ENCODE measurements around the gene PKD1. TPM values are rescaled to one million over a fixed set of nuclear protein-coding genes. Genes with fewer than 3 reads are reported as not detected.

Gene PKD1
- total RNA-seq, 3 donors from 2014 or later: 63.9 to 233 (median 80.8) TPM

DNA sequence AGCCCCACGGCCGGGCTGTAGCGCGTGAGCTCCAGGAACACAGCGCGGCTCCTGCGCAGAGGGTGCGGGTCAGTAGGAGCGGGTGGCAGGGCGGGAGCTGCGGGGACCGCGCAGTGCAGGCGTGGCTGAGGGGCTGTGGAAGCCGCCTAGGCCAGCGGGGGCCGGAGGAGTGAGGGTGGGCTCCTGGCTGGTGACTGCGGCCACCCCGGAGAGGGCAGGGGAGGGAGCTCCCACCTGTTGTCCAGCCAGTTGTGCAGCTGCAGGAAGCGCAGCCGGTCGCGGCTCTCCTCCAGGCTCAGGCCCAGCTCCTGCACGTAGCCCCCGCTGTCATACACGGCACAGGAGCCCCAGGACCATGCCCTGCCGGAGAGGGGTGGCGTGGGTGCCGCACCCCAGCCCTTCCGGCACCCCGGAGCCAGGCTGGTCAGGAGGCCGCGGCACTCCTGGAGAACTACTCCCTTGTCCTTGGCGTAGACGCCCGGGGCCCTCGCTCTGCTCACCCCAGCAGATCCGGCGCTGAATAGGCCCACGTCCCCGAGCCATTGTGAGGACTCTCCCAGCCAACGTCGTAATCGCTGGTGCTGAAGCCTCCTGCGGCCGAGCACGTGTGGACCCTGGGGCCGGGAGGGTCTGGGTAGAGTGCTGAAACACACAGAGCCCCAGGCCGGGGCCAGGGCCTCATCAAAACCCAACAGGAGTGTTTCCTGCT lies 44.0 kb downstream of the PKD1 start:
- H3K9me3 ChIP-seq: no peaks in the 10 kb centered on the region
- peak in 1 of 3 donors; percentile 66 for DNase-seq
- H3K36me3 ChIP-seq (ENCODE audit: low read depth): peaks cover under 1% of the 10 kb centered on the region
- intact Hi-C loops (cut with DNase I, micrococcal nuclease): no loop called here
- H3K4me1 ChIP-seq (ENCODE audit: low read depth): peaks cover 23% of the 10 kb centered on the region
- no peak for TF ChIP-seq CTCF (IDR thresholded peaks at IDR 0.05)
- peak; percentile 11 for ATAC-seq
- H3K4me3 ChIP-seq: peak overlapping the region; percentile 11

DNA sequence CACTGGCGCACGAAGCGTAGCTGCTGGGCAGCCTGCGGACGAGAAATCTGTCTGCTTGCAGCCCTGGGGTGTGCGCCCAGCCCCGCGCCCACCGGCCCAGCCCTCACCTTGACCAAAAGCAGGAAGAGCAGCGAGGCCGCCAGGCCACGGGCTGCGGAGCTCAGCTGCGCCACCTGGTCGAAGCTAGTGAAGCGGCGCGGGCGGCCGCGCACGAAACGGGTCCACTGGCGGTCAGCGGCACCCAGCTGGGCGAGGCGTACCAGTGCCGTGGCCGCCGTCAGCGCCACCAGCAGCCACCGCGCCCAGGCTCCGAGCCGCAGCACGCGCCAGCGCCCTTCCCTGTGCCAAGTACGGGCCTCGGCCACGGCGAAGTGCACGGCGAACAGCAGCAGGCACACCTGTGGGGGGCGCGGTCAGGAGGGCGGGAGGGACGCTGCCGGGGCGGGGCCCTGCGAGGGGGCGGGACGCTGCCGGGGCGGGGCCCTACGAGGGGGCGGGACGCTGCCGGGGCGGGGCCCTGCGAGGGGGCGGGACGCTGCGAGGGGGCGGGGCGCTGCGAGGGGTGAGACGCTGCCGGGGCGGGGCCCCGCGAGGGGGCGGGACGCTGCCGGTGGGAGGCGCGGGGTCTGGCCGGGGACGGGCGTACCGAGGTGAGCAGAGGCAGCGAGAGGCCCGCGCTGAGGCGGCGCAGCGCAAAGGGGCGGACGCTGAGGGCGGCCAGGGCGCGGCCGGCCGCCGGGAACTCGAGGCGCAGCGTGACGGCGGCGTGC lies 44.7 kb downstream of the PKD1 start:
- intact Hi-C loops (cut with DNase I, micrococcal nuclease): no loop called here
- H3K9me3 ChIP-seq: no peaks in the 10 kb centered on the region
- H3K4me3 ChIP-seq: peak overlapping the region; percentile 17
- peaks cover 5% of the 10 kb centered on the region for H3K36me3 ChIP-seq (ENCODE audit: low read depth)
- TF ChIP-seq CTCF (IDR thresholded peaks at IDR 0.05): no peak
- DNase-seq (peak; percentile 92 to 96 (median 93)), ATAC-seq (peak; percentile 79)
- H3K4me1 ChIP-seq (ENCODE audit: low read depth): peaks cover 23% of the 10 kb centered on the region

DNA sequence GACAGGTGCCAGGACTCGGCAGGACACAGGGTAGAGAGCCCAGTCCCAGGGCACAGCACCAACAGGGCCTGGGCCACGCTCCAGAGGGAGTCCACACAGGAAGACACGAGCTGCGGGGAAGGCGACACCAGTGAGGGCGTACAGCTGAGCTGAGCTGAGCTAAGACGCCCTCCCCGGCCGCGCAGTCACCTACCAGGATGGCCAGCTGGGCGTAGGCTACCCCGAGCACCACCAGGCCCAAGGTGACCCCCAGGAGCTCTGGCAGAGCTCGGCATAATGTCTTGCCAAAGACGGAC lies 45.3 kb downstream of the PKD1 start:
- Histone ChIP-seq H3K9me3 (no peaks in the 10 kb centered on the region), H3K36me3 (ENCODE audit: low read depth) (peaks cover 5% of the 10 kb centered on the region), H3K4me1 (ENCODE audit: low read depth) (peaks cover 23% of the 10 kb centered on the region), H3K4me3 (peak overlapping the region; percentile 17)
- TF ChIP-seq CTCF (IDR thresholded peaks at IDR 0.05): no peak
- peak in 1 of 3 donors; percentile 69 for DNase-seq
- intact Hi-C loops (cut with DNase I, micrococcal nuclease): no loop called here
- ATAC-seq: peak; percentile 2

DNA sequence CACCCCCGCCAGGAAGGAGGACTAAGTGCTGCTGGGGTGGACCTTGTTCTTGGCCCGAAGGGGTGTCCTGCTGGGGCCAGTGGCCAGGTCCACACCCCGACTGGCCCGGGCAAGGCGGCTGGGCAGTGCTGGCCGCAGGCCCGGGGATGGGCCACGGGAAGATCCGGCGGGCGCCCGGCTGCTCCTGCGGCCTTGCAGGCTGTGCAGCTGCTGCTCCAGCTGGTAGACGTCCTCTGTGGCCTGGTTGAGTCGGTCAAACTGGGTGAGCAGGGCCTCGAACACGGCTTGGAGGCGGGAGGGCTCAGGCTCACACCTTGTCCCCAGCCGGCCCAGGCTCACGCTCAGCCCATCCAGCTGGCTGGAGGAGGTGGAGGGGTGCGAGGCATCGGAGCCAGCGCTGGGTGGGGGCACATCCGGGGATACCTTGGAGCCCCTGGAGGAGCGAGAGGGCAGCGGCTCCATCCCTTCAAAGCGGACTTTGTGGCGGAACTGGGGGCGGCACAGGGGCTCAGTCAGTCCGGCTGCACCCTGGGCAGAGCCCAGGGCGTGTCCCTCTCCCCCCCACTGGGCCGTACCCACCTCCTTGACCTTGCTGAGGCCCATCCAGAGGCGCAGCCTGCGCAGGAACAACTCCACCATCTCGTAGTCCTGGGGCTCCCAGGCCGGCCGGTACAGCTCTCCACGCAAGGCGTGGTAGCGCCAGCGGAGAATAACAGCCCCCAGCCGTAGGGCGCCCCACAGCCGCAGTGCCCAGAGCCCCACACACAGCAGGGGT lies 45.8 kb downstream of the PKD1 start:
- H3K4me1 ChIP-seq (ENCODE audit: low read depth): peaks cover 23% of the 10 kb centered on the region
- ATAC-seq (no peak), DNase-seq (peak in 2 of 3 donors; percentile 33 to 65)
- H3K4me3 ChIP-seq: peak overlapping the region; percentile 17
- no peak for TF ChIP-seq CTCF (IDR thresholded peaks at IDR 0.05)
- peaks cover 5% of the 10 kb centered on the region for H3K36me3 ChIP-seq (ENCODE audit: low read depth)
- intact Hi-C loops (cut with DNase I, micrococcal nuclease): no loop called here
- no peaks in the 10 kb centered on the region for H3K9me3 ChIP-seq

DNA sequence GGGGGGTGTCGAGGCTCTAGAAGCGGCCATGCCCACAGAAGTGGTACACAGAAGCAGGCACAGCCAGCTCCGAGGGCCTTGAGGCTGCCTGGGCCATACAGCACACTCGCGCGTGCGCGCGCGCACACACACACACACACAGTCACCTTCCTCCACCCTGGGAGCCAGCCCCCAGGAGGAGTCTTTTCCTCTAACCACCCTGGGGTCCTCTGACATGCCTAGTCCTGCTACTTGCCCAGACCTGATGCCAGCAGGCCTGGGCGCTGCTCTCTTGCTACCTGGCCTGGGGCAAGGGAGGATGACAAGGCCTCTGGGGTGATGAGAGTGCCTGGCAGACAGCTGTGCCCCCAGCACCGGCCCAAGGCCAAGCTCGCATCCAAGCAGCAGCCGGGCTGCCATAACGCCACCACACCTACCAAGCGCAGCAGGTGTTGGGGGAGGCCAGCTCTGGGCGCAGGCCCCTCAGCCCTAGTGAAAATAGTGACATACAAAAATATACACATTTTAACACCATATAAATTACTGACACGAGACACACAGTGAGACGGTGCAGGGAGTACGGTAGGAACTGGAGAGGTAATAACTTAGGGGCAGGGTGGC lies 46.8 kb downstream of the PKD1 start:
- intact Hi-C loops (cut with DNase I, micrococcal nuclease): no loop called here
- DNase-seq (no peak), ATAC-seq (no peak)
- Histone ChIP-seq H3K4me3 (no peak overlapping the region), H3K36me3 (ENCODE audit: low read depth) (peaks cover 5% of the 10 kb centered on the region), H3K4me1 (ENCODE audit: low read depth) (peaks cover 23% of the 10 kb centered on the region), H3K9me3 (no peaks in the 10 kb centered on the region)
- no peak for TF ChIP-seq CTCF (IDR thresholded peaks at IDR 0.05)

Data from mucosa of descending colon (tissue), 3 donors.